GM19397 (cell line): ENCODE results near the gene EIF5A.

Source experiments
- ATAC-seq: cut with Tn5 transposase; IDR thresholded peaks from one replicate; pipeline ENCODE4 v1.9.1; 2021; ENCODE audit warnings: mild to moderate bottlenecking, moderate library complexity; ENCODE audit not compliant: unreplicated experiment

The EIF5A gene

GRCh38 chr17:7352910-7353635 is 45.6 kb downstream of the EIF5A start:
- no peak for ATAC-seq

- no peak for ATAC-seq
Observed at GRCh38 chr17:7354262-7354843, 46.9 kb downstream of the EIF5A start.

- no peak for ATAC-seq
Observed at GRCh38 chr17:7355053-7355452, 47.6 kb downstream of the EIF5A start, which contains the start of gene TMEM95. TSS of gene TMEM95 (plus strand) at chr17:7355156. CDS start at chr17:7355205, 49 bp downstream.

GRCh38 chr17:7355573-7355972 is 48.1 kb downstream of the EIF5A start:
- no peak for ATAC-seq

GRCh38 chr17:7356072-7356549 is 48.7 kb downstream of the EIF5A start:
- no peak for ATAC-seq

- ATAC-seq = no peak
Observed at GRCh38 chr17:7356756-7357155, 49.3 kb downstream of the EIF5A start.

GRCh38 chr17:7357381-7357780 is 50.0 kb downstream of the EIF5A start:
- no peak for ATAC-seq

- no peak for ATAC-seq
Observed at GRCh38 chr17:7361906-7362305, 54.5 kb downstream of the EIF5A start.
